GM18526 (cell line): ENCODE data around the gene ZNF366.

Source experiments
- POLR2A ChIP-seq: IDR thresholded peaks from 3 replicates; pipeline ENCODE4 v1.6.1; 2011; ENCODE audit not compliant: insufficient read length; ENCODE audit errors: extremely low read depth

ZNF366 gene

GRCh38 chr5:72427488-72428437, 79.4 kb downstream of the ZNF366 start:
- TF ChIP-seq POLR2A: no peak

- no peak for TF ChIP-seq POLR2A
Measured at GRCh38 chr5:72427016-72427415, 80.2 kb downstream of the ZNF366 start.

DNA sequence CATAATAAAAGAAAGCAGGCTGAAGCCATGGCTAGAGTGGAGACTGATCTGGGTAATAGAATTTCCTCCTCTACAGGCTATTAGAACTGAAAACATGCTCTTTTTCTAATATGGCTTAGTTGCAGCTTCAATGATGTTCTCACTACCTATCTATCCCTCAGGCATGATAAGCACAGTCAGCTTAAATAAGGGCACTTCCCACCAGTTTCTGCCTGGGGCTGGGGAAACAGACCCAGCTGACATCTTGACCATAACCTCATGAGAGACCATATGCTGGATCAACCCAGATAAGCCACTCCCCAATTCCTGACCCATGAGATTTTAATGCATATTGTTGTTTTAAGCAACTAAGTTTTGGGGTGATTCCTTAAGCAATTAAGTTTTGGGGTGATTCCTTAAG, 81.2 kb downstream of the ZNF366 start:
- no peak for TF ChIP-seq POLR2A

GRCh38 chr5:72418271-72418670, 88.9 kb downstream of the ZNF366 start:
- TF ChIP-seq POLR2A: no peak

- TF ChIP-seq POLR2A: no peak
Measured at GRCh38 chr5:72417333-72418062, 89.7 kb downstream of the ZNF366 start.

GRCh38 chr5:72415616-72416325, 91.4 kb downstream of the ZNF366 start:
- no peak for TF ChIP-seq POLR2A

DNA sequence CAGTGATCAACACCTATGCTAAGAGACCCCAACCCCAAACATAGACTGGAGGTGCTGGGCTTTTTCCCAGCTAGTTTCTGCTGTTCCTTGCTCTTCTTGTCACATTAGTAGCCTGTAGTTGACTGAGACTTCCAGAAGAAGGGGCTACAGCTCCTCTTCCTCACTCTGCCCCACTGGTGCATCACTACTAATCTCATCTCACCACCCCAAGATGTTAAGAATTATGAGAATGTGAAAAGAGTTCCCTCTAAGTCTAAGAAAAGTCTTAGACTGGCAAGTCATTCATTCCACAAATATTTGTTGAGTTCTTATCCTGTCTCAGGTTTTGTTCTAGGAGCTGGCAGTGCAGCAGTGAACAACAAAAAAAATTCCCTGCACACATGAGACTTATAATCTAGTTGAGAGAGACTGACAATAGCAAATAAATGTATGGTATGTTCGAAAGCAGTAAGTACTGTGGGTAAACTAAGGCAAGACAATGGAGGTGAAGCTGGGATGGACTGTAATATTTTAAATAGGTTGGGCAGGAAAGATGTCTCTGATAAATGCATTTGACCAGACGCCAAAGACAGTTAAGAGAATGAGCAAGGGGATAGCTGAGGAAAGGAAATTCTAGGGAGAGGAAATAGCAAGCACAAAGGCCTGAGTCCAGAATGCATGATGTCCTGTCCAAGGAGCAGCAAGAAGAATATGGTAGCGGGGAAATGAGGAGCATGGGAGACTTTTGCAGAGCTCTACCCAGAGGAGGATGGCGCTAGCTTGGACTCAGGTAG, 94.7 kb downstream of the ZNF366 start:
- no peak for TF ChIP-seq POLR2A

DNA sequence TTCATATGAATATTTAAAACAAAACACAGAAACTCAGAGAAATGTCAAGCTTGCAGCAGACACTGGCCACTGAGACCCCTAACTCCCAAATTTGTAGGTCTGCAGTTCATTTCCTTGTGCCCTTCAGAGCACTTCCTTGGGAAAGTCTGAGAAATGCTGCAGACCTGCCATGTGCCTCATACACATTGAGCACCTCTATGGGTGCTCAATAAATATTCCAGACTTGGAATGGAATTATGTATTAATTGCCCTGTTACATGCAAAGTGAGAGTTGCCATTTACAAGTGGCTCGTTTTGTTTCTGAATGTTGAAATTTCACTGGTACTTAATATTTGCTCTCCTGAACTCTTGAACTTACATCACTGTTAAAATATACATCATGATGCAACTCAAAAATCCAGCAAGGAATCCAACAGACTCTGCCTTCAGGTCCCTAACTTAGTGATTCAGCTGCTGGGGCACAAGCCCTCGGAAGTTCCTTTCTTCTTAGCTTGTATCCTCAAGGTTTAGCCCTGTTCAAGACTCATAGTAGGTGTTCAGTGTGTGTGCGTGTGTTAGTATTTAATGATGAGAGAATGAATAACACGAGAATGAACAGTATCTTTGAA, 96.4 kb downstream of the ZNF366 start:
- no peak for TF ChIP-seq POLR2A

DNA sequence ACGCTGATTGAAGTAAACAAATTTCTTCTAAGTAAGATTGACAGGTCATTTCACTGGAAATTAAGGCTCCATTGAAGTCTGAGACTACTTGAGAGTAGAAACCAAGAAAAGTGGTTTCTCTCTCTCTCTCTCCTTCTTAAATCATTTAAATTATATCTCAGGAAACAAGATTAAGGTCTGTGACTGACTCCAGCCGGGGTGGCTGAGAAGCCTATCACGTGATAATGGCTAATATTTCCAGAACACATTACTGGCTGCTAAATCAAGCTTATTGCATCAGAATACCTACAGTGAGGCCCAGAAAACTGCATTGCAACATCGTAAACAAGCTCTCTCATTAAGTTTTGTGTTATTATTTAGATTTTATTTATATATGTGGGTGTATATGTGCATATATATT, 98.6 kb downstream of the ZNF366 start:
- TF ChIP-seq POLR2A: no peak

GRCh38 chr5:72408127-72408526, 99.1 kb downstream of the ZNF366 start:
- TF ChIP-seq POLR2A: no peak

GRCh38 chr5:72407541-72407940, 99.7 kb downstream of the ZNF366 start:
- no peak for TF ChIP-seq POLR2A

- no peak for TF ChIP-seq POLR2A
Measured at GRCh38 chr5:72407078-72407477, 100.1 kb downstream of the ZNF366 start.

GRCh38 chr5:72402959-72403628, 104.1 kb downstream of the ZNF366 start:
- TF ChIP-seq POLR2A: no peak

DNA sequence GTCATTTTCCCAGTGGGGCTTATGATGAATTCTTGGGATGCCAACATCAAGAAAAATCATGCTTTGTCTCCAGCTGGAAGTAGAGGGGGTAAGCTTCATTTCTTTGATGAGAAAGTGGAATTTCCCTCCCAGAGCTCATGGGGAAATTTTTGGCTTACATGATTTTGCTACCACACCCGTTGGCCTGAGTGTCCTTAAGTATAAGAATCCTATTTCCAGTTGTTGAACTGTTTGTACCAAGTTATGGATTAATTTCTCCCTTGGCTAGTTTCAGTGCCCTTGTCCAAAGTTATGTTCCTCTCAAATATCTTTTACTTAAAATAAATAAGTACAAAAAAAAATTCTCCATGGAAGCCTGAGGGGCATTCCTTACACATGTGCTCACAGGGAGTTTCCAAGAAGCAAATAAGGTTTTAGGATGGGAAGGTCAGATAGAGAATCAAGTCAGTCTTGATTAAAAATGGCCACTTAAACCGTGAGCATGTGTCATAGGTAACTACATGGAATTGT, 104.8 kb downstream of the ZNF366 start:
- TF ChIP-seq POLR2A: no peak
